Fibroblast of mammary gland (primary cell): ENCODE results near the gene MIS12.
A peak's percentile ranks its signal among the peaks of the same experiment; 100 is the strongest.

Source experiments
- DNase-seq: peaks from one replicate; pipeline ENCODE4 v3.0.0-alpha.2; 2010; ENCODE audit warnings: low read depth
- H3K4me3 ChIP-seq: 2 replicates; pipeline ENCODE4 v1.5.1; 2011; ENCODE audit warnings: low read depth, mild to moderate bottlenecking, low read length, moderate library complexity; ENCODE audit not compliant: control insufficient read depth
- TF ChIP-seq, protein P1 (sequence below): conservative IDR thresholded peaks from 2 replicates; pipeline ENCODE4 v1.5.1; 2011; ENCODE audit warnings: low read depth, low read length, inconsistent platforms; ENCODE audit not compliant: control insufficient read depth, insufficient read depth

The MIS12 gene, protein sequence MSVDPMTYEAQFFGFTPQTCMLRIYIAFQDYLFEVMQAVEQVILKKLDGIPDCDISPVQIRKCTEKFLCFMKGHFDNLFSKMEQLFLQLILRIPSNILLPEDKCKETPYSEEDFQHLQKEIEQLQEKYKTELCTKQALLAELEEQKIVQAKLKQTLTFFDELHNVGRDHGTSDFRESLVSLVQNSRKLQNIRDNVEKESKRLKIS

DNA sequence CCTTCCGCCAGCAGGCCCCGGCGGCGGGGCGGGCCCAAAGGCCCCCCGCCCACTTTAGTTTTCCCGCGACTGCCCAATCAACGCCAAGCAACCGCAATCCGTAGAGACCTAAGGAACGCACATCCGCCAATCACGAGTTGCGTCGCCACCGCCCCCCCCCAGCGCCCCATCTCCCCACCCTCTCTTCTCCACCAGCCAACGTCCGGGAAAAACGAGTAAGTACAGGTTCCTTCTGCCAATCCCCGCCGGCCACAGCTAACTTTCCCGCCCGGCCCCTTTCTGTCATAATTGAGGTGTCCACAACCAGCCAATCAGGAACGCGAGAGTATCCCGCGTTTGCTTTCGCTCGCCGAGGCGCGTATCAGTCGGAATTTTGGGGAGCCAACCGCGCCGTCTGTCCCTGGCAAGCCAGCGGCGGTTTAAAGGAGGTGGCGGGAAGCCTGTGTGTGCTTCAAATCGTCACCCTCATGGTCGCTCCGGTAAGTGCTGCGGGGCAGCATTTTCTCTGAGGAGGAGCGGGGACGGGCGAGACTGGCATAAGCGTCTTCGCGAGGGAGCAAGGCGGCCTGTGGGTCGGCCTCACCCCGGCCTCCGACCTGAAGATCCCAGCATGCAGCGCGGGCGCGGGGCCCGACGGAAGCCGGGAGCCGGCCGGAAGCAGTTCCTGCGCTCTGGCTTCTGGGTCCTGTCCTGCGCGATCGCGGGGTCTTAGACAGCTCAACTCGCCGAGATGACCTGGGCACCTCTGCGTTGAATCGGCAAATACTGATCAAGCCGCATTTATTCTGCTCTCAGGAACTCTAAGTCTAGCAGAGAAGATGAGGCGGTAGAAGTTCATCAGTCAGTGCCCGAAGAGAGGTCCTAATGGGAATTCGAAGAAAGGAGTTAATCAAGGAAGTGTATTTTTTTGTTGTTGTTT lies at the start of gene MIS12:
Gene MIS12 (plus strand): TSS at position 361 of the 919 bp plus-strand sequence. CDS start 2,297 bp downstream, outside the sequence.
- TF ChIP-seq, protein P1, sequence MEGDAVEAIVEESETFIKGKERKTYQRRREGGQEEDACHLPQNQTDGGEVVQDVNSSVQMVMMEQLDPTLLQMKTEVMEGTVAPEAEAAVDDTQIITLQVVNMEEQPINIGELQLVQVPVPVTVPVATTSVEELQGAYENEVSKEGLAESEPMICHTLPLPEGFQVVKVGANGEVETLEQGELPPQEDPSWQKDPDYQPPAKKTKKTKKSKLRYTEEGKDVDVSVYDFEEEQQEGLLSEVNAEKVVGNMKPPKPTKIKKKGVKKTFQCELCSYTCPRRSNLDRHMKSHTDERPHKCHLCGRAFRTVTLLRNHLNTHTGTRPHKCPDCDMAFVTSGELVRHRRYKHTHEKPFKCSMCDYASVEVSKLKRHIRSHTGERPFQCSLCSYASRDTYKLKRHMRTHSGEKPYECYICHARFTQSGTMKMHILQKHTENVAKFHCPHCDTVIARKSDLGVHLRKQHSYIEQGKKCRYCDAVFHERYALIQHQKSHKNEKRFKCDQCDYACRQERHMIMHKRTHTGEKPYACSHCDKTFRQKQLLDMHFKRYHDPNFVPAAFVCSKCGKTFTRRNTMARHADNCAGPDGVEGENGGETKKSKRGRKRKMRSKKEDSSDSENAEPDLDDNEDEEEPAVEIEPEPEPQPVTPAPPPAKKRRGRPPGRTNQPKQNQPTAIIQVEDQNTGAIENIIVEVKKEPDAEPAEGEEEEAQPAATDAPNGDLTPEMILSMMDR: no peak
- peak; percentile 98 for DNase-seq
- peak within 1 kb of the TSS; percentile 87 for H3K4me3 ChIP-seq

DNA sequence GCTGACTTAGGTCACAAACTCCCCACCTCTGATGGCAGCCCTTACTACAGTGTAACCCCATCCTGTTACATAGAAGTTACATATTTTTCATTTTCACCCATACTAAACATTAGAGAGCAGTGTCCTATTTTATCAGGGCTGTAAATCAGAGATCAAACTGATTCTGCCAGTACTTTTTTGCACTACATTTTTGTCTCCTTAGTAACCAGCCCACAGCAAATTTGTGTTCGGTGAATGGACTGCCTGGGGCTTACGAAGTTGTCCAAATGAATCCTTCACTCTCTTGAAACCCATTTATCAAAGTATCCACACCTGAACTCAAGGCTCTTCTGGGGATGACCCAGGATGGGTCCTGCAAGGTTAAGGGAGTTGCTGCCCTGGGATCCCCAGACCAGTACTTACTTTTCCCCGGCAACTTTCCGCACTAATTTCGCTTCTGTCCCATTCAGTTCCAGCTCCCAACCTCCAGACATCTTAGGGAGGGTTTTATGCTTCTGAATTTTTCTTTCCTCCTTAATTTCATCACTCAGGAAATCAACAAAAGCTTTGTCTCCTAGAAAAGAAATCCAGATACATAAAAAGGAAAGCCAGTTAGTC lies 48.5 kb upstream of the MIS12 start:
- TF ChIP-seq, protein P1: no peak
- DNase-seq: peak; percentile 36
- H3K4me3 ChIP-seq: peak overlapping the region; percentile 92

DNA sequence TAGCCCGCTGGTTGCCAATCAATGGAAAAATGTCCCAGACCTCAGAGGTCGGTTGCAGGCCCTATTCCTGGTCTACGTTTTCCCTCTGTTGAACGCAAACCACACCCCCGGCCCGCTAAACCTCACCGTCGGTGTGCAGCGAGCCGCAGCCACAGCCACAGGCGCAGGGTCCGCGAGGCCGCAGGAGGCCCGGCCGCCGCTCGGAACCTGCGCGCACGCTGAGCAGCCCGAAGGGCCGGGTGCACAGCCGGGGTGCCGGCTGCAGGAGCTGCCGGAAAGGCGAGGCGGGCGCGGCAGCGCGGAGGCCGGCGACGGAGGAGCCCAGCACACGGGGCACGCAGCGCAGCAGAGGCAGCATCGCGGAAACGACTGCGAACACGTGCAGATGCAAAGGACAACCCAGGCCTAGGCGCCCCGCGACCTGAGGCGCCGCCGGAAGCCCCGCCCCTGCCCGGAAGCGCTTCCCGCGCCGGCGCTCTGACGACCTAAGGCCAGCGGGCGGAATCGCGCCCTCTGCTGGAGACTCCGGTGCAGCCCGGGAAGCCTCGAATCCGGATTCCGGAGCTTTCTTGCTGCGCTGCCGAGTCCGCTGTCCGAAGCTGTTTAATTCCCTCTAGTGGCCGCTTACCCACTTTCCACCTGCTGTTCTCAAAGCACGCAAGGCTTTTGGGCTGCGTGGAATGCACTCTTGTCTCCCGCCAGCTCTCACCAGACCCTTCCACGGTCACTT lies 47.5 kb upstream of the MIS12 start, which contains the start of gene C1QBP:
Gene C1QBP (minus strand): TSS at position 440 of the 730 bp plus-strand sequence. CDS start 82 bp downstream, at position 358.
- TF ChIP-seq, protein P1: peak; percentile 76
- DNase-seq: peak; percentile 89
- peak within 1 kb of the TSS; percentile 92 for H3K4me3 ChIP-seq

DNA sequence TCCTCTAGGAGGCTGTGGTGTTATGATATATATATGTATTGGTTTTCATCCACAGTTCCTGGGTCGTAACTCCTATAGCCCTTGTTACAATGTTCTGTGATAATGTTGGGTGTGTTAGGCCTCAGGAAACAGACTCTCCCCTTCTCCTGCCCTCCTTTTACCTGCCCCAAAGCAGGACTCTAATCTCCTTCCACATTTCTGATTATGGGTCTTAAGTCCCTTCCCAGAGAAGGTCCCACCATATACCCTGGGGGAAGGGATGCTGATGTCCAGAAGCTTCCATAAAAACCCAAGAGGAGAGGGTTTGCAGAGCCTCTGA lies 47.0 kb upstream of the MIS12 start:
- peak overlapping the region; percentile 28 for H3K4me3 ChIP-seq
- no peak for DNase-seq
- TF ChIP-seq, protein P1: no peak

DNA sequence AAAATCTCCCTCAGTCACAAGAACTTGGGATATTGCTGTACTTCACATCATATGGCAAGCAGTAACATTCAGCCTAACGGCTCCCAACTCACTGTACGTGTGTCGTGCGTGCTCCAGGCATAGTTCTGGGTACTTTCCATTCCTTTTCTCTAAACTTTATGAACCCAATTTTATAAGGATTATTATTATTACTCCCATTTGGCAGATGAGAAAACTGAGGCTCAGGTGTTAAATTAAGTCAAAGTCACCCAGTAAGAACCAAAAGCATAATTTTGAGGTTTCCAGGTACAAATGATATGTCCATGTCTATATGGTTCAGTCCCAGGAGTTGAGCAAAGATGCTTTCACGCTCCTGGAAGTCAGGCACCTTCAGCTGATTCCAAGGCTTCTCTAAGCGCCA lies 42.6 kb upstream of the MIS12 start:
- TF ChIP-seq, protein P1: no peak
- no peak overlapping the region for H3K4me3 ChIP-seq
- no peak for DNase-seq

DNA sequence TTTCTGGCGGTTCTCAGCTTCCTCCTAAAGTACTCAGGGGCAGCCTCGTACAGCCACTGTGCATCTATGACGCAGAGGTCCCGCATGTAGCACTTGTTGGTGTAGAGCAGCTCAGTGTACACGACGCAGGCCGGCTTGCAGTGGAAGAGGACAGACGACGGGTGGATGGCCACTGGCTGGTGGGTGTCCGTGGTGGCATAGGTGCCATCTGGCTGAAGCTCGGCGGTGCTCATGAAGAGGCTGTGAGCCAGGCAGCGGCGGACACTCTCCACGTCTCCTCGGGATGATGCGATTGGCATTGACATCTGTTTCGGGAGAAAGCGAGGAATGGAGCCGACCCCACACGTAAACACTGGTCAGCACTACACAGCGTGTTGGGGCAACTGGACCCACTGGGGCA lies 42.2 kb upstream of the MIS12 start:
- H3K4me3 ChIP-seq: no peak overlapping the region
- TF ChIP-seq, protein P1: no peak
- DNase-seq: no peak
